ENCODE data around the gene SLC2A4.

SLC2A4 gene

DNA sequence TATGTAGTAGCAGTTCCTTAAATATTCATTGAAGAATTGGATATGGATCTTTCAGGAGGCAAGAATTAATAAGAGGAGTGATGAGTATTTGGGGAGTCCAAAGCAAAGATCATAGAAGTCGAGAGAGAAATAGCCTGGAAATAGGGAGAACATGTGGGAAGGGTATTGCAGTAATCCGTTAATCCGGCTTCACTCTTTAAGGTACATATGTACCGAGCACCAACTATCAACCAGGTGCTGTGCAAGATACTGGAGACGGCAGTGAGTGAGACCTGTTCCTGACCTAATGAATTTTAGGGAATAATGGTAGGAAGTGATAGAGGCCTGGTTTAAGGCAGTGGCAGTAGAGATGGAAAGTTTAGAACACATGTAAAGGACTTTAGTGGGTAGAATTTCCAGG is 28.4 kb upstream of the SLC2A4 start:
- TF ChIP-seq SPI1 (IDR thresholded peaks at IDR 0.05; ENCODE audit: borderline replicate concordance, low read depth) (no peak), GABPA (IDR thresholded peaks at IDR 0.05; ENCODE audit: low read depth) (no peak)
- TF ChIP-seq, protein P1, sequence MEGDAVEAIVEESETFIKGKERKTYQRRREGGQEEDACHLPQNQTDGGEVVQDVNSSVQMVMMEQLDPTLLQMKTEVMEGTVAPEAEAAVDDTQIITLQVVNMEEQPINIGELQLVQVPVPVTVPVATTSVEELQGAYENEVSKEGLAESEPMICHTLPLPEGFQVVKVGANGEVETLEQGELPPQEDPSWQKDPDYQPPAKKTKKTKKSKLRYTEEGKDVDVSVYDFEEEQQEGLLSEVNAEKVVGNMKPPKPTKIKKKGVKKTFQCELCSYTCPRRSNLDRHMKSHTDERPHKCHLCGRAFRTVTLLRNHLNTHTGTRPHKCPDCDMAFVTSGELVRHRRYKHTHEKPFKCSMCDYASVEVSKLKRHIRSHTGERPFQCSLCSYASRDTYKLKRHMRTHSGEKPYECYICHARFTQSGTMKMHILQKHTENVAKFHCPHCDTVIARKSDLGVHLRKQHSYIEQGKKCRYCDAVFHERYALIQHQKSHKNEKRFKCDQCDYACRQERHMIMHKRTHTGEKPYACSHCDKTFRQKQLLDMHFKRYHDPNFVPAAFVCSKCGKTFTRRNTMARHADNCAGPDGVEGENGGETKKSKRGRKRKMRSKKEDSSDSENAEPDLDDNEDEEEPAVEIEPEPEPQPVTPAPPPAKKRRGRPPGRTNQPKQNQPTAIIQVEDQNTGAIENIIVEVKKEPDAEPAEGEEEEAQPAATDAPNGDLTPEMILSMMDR (IDR thresholded peaks at IDR 0.05; ENCODE audit: insufficient read depth, low read length), result no peak
- Histone ChIP-seq H3K27ac (replicated peaks) (peak overlapping the region; percentile 99), H3K4me3 (replicated peaks; ENCODE audit: insufficient read depth, low read length) (peak overlapping the region; percentile 67), H3K27me3 (ENCODE audit: insufficient read depth, poor library complexity, severe bottlenecking) (no peaks in the 10 kb centered on the region)
- DNase-seq (ENCODE audit: low read depth in 1 of 2, low spot score in 1 of 2), result no peak

DNA sequence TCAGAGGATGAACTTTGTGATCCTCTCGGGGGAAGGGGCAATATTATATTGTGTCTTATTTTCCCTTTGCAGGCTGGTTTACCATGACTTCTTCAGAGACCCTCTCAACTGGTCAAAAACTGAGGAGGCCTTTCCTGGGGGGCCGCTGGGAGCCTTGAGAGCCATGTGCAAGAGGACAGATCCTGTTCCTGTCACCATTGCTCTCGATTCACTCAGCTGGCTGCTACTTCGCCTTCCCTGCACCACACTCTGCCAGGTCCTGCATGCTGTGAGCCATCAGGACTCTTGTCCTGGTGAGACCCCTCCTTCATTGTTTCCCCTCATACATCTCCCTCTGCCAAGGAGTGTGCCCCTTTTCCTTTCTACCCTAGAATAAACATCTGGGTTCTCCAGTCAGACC is 27.0 kb upstream of the SLC2A4 start:
- H3K27ac ChIP-seq (replicated peaks), result no peak overlapping the region
- no peak overlapping the region for H3K4me3 ChIP-seq (replicated peaks; ENCODE audit: insufficient read depth, low read length)
- TF ChIP-seq GABPA (IDR thresholded peaks at IDR 0.05; ENCODE audit: low read depth) (no peak), POLR2AphosphoS5 (IDR thresholded peaks at IDR 0.05; ENCODE audit: low read depth) (no peak), SPI1 (IDR thresholded peaks at IDR 0.05; ENCODE audit: borderline replicate concordance, low read depth) (no peak)
- TF ChIP-seq, protein P2, sequence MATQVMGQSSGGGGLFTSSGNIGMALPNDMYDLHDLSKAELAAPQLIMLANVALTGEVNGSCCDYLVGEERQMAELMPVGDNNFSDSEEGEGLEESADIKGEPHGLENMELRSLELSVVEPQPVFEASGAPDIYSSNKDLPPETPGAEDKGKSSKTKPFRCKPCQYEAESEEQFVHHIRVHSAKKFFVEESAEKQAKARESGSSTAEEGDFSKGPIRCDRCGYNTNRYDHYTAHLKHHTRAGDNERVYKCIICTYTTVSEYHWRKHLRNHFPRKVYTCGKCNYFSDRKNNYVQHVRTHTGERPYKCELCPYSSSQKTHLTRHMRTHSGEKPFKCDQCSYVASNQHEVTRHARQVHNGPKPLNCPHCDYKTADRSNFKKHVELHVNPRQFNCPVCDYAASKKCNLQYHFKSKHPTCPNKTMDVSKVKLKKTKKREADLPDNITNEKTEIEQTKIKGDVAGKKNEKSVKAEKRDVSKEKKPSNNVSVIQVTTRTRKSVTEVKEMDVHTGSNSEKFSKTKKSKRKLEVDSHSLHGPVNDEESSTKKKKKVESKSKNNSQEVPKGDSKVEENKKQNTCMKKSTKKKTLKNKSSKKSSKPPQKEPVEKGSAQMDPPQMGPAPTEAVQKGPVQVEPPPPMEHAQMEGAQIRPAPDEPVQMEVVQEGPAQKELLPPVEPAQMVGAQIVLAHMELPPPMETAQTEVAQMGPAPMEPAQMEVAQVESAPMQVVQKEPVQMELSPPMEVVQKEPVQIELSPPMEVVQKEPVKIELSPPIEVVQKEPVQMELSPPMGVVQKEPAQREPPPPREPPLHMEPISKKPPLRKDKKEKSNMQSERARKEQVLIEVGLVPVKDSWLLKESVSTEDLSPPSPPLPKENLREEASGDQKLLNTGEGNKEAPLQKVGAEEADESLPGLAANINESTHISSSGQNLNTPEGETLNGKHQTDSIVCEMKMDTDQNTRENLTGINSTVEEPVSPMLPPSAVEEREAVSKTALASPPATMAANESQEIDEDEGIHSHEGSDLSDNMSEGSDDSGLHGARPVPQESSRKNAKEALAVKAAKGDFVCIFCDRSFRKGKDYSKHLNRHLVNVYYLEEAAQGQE (IDR thresholded peaks at IDR 0.05; ENCODE audit: insufficient replicate concordance, low read depth), result no peak
- TF ChIP-seq, protein P1 (IDR thresholded peaks at IDR 0.05; ENCODE audit: insufficient read depth, low read length), result no peak
- DNase-seq (ENCODE audit: low read depth in 1 of 2, low spot score in 1 of 2), result no peak
- H3K27me3 ChIP-seq (ENCODE audit: insufficient read depth, poor library complexity, severe bottlenecking), result no peaks in the 10 kb centered on the region

DNA sequence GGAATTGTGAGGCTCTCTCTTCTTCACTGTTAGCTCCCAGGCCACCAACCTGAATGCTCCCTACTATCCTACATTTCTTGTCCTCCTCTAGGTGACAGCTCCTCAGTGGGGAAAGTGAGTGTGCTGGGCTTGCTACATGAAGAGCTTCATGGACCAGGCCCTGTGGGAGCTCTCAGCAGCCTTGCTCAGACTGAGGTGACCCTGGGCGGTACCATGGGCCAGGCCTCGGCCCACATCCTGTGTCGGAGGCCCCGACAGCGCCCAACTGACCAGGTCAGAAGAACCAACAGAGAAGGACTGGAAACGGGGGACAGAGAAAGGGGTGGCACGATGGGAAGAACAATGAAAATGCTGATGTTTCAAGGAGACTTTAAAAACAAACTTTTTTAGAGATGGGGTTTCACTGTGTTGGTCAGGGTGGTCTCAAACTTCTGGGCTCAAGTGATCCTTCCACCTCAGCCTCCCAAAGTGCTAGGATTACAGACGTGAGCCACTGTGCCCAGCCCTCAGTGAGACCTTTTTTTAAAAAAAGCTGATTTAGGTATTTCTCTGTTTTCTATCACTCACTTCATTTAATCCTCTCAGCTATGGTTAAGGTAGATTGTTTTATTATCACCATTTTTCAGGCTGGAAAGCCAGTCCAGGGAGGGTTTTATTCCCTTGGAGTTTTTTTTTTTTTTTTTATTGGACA is 24.6 kb upstream of the SLC2A4 start:
- TF ChIP-seq, protein P1 (IDR thresholded peaks at IDR 0.05; ENCODE audit: insufficient read depth, low read length), result no peak
- TF ChIP-seq POLR2AphosphoS5 (IDR thresholded peaks at IDR 0.05; ENCODE audit: low read depth) (no peak), SPI1 (IDR thresholded peaks at IDR 0.05; ENCODE audit: borderline replicate concordance, low read depth) (no peak), GABPA (IDR thresholded peaks at IDR 0.05; ENCODE audit: low read depth) (no peak)
- TF ChIP-seq, protein P2 (IDR thresholded peaks at IDR 0.05; ENCODE audit: insufficient replicate concordance, low read depth), result no peak
- Histone ChIP-seq H3K27ac (replicated peaks) (no peak overlapping the region), H3K4me3 (replicated peaks; ENCODE audit: insufficient read depth, low read length) (no peak overlapping the region), H3K27me3 (ENCODE audit: insufficient read depth, poor library complexity, severe bottlenecking) (peaks cover 2% of the 10 kb centered on the region)
- DNase-seq (ENCODE audit: low read depth in 1 of 2, low spot score in 1 of 2), result no peak

All from HL-60 (cell line).